DMS53 treated with DMSO at 0.1 percent for 48 hours (cell line): ENCODE measurements around the gene RAB5B.
A peak's percentile ranks its signal among the peaks of the same experiment; 100 is the strongest.
"Not testable (repeated sequence)": the region's sequence is repeated elsewhere in the genome, so short reads cannot be mapped to it uniquely, and the experiment has no call there.

Source experiments
- DNase-seq: peaks from one replicate; lab custom pipeline; 2025; ENCODE audit not compliant: unreplicated experiment; lab: John Stamatoyannopoulos, UW

The RAB5B gene

GRCh38 chr12:55940065-55940732, 33.7 kb upstream of the RAB5B start:
- peak; percentile 76 for DNase-seq

GRCh38 chr12:55942055-55942454, 31.8 kb upstream of the RAB5B start:
- no peak for DNase-seq

- no peak for DNase-seq
Measured at GRCh38 chr12:55942577-55943136, 31.2 kb upstream of the RAB5B start.

GRCh38 chr12:55946553-55946952, 27.3 kb upstream of the RAB5B start:
- no peak for DNase-seq

DNA sequence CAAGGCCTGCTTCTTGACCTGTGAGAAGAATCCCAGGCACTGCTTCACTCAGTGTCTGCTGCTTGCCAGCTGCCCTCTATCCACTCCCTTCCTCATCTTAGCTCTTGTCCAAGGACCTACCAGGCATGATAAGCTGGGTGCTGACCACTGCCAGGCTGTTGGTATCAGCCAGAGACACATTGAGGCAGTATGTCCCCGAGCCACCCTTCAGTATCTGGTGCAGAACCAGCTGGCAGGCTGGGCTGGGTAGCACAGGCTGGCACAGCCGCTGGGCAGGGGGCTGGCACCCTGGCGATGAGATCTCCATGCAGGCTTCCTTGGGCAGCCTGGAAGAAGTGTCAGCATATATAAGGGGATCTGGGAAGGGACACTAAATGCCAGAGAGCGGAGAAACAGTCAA, 18.5 kb upstream of the RAB5B start:
- no peak for DNase-seq

GRCh38 chr12:55955800-55956508, 17.9 kb upstream of the RAB5B start:
- peak; percentile 18 for DNase-seq

DNA sequence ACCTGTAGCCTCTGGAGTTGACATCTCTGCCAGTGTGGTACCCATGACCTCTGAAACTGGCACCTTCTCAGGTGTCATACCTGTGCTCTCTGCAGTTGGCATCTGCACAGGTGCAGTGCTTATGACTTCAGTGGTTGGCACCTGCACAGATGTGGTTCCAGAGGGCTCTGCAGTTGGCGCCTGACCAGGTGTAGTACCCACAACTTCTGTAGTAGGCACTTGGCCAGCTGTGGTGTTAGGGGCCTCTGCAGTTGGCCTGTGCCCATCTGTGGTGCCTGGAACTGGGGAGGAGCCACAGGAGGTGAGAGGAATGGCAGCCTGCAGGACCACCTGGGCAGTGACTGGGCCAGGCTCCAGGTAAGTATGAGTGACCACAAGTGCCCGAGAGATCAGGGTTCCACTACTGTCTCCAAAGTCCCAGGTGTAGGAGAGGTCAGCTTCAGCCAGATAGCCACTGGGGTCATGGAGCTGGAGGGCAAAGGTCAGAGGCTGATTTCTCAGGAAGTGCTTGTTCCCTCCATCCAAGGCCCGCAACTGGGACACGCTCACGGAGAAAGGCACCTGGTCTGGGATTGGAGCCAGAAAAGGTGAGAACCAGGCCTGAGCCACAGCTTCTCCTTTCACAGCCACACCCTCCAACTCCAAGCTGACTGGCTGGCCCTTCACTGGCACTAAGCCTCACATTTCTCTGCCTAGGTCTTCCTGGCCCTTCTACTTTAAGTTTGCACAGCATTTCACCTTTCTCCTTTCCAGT, 16.6 kb upstream of the RAB5B start:
- DNase-seq: no peak

GRCh38 chr12:55963760-55964159, 10.1 kb upstream of the RAB5B start:
- DNase-seq: no peak

DNA sequence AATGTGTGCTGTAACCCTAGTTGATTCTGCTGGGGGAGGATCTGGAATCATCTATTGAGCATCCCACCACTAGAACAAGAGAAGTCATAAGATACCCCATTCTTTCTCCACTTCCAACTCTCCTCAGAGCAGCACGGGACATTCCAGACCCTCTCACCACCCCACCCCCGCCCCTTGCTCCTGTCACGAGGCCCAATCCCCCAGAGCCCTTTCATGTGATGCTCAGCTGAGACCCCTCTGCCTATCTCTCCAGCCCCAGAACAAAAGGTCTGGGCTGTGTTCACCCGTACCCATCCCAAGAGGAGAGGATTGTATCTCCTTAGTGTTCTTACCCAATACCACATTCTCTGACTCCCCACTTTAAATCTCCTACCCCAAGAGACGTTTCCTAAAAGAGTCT, 8.6 kb upstream of the RAB5B start:
- no peak for DNase-seq

DNA sequence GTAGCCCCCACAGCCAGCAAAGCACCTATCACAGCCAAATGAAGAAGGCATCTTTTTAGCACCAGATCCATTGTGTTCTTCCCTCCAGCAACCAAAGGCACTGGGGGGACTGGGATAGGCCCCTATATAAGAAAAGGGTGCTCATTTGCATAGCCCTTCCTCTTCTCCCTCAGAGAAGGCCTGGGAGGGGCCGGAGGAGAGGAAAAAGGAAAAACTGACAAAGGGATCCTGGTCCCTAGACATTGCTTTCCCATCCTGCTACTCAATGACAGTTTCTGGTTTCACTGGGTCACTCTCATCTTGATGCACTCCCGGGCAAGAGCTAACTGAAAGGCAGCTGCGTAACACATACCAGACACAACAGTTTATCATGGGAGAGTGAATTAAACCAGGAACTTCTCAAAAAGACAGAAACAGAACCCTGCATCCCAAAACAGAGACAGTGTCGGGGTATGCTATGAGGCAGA, 7.9 kb upstream of the RAB5B start, which contains the start of gene PMEL:
Gene PMEL, minus strand, starts transcription at position 102 of the 467 bp plus-strand sequence. Its CDS starts 31 bp downstream, at position 71.
- peak; percentile 44 for DNase-seq

DNA sequence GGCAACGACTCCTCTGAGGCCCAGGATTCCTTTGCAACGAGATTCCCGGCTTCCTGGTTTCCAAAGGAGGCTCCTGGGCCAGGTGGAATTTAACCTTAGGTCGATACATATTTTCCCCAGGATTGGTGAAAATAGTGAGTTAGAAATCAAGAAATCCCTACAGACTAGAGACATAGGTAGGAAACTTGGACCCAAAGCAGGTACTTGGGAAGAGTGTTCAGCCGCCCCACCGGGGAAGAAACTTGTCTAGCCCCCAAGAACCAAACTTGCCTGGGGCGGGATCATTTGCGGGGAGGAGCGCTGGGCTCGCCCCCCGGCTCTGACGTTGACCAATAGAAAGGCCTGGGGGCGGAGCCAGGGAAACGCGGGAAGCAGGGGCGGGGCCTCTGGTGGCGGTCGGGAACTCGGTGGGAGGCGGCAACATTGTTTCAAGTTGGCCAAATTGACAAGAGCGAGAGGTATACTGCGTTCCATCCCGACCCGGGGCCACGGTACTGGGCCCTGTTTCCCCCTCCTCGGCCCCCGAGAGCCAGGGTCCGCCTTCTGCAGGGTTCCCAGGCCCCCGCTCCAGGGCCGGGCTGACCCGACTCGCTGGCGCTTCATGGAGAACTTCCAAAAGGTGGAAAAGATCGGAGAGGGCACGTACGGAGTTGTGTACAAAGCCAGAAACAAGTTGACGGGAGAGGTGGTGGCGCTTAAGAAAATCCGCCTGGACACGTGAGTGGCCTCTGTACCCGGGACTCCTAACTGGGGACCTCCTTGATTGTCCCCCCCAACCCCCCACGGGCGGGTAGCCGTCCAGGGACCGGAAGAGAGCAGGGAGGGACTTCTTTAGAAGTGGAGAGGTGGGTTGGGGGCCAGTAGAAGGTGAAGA, 7.2 kb upstream of the RAB5B start, which contains the start of gene CDK2:
Gene CDK2, plus strand, starts transcription at position 423 of the 874 bp plus-strand sequence. Its CDS starts 179 bp downstream, at position 602.
- DNase-seq: peak; percentile 69

GRCh38 chr12:55969356-55969755, 4.5 kb upstream of the RAB5B start:
- no peak for DNase-seq

GRCh38 chr12:55970775-55971174, 3.1 kb upstream of the RAB5B start:
- DNase-seq: no peak

GRCh38 chr12:55972042-55972441, 1.8 kb upstream of the RAB5B start:
- no peak for DNase-seq

DNA sequence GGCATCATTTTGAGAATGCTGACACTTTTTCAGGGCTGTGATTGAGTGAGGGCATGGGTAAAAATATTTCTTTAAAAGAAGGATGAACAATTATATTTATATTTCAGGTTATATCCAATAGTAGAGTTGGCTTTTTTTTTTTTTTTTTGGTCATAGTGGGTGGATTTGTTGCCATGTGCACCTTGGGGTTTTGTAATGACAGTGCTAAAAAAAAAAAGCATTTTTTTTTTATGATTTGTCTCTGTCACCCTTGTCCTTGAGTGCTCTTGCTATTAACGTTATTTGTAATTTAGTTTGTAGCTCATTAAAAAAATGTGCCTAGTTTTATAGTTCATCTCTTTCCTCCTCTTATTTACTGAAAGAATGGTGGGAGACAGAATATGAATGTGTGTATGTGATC, 1.4 kb upstream of the RAB5B start:
- DNase-seq: no peak

- DNase-seq: peak; percentile 39
Measured at GRCh38 chr12:55972911-55973598, 823 bp upstream of the RAB5B start.

DNA sequence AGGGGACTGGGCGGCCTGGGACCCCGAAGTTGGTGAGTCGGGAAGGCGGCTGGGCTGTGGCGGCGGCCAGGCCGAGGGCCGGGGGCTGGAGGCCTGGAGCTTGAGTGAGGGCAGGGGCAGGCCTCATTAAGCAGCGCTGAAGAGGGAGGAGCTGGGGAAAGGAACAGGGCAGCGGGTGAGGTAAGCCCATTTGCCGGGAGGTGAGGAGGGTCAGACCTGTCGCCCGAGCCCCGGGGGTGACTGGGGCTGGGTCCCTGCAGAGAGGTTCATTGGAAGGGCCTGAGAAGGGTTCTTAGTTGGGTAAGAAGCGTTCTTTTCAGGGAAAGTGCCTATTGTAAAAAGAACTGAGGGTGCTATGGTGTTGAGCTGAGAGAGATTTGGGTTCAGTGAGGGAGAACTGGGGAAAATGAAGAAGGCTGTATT, 441 bp downstream of the RAB5B start:
- peak; percentile 39 for DNase-seq

- DNase-seq: no peak
Measured at GRCh38 chr12:55978393-55978792, 4.5 kb downstream of the RAB5B start.

DNA sequence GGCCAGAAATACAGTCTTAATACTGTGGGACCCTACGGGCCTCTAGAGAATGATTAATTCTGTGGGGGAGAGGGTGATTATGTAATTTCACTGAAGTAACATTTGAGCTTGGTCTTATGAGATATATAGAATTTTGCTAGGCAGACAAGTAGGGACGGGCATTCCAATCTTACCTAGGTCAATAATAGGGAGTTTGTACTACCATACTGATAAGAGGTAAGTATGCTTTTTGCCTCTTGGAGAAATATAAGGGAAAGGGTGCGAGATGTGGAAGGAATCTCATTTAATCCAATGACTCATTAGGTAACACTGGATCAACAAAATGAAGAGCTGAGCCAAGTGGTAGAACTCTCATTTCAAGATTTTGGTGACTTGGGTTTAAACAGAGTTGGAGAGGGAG, 5.2 kb downstream of the RAB5B start:
- DNase-seq: no peak

DNA sequence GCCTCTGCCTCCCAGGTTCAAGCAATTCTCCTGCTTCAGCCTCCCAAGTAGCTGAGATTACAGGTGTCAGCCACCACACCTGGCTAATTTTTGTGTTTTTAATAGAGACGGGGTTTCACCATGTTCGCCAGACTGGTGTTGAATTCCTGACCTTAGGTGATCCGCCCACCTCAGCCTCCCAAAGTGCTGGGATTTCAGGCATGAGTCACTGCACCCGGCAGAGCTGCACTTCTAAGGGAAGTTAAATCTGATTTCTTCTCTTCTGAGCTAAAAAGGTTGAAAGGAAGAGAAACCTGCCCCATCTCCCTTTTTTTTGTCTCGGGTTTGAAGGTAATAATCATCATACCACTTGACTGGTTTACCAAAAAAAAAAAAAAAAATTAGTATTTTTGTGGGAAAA, 8.0 kb downstream of the RAB5B start:
- not testable (repeated sequence) for DNase-seq
